Measurements from ENCODE around the gene IGFL2.

DNA sequence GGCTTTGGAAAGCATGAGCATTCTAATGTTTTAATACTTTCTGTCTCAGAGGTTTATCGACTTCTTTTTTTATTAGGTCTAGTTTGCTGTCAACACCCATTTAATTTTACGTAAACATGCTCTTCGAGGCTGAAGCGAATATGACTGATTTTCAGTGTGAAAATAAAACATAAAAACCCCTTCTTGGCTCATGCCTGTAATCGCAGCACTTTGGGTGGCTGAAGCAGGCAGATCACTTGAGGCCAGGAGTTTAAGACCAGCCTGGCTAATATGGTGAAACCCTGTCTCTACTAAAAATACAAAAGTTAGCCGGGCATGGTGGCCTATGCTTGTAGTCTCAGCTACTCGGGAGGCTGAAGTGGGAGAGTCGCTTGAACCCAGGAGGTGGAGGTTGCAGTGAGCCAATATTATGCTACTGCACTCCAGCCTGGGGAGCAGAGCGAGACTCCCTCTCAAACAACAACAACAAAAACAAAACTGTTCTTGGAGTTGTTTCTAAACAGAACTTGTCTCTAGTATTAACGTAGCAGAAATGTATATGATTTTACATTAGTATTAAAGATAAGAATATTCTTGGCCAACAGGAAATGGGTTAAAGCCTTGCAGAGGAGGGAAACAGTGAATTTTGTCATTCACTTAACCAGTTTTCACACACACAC, 16.4 kb upstream of the IGFL2 start:
- TF ChIP-seq POLR2AphosphoS5 (IDR thresholded peaks at IDR 0.05; ENCODE audit: borderline replicate concordance, low read depth, low read length) (no peak), EZH2 (IDR thresholded peaks at IDR 0.05) (no peak)

All from SK-N-MC (cell line).